ENCODE results near the gene COL7A1. TPM values are rescaled to one million over a fixed set of nuclear protein-coding genes. Genes with fewer than 3 reads are reported as not detected.

Gene COL7A1
- total and polyA plus RNA-seq, 8 donors, result 7.2 to 13.2 (median 9.4) TPM

DNA sequence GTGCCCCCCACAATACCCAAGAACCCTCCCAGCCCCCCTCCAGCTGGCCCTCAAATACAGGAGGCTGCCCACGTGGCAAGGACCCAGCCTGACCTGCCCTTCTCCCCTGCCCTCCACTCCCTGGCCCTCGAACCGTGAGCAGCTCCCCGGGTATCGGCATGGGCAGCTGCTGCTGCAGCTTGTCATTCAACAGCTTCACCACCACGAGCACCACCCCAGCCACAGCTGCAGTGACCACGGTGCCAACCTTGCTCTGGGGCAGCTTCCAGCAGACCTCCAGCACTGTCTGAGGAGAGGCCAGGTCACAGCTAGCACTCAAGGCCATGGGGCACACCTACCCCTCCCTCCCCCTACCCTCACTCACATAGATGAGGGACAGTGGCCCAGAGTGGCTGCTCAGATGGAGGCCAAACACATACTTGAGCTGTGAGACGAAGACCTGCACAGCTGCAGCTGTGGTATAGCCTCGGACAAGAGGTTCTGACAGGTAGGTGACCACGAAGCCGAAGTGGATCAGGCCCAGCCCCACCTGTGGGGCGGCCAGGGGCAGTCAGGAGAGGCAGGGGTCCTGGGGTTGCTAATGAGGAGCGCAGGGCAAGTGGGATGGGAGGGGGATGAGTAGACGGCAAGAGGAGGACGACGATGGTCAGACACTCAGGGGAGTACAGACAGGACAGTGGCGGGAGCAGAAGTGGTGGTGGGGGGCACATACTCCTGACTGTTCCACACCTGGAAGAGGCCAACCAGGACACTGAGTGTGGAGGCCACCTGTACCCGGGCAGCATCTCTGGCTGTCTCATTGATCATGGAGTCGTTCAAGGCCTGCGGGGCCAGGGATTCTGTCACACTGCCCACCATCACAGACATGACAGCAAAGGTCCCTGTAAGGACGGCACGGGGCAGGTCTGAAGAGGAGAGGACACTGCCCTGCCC, 36.7 kb upstream of the COL7A1 start:
- intact Hi-C loops (cut with DNase I), result no loop called here
- DNase-seq (peak in 1 of 4 donors; percentile 61), ATAC-seq (no peak)
- Histone ChIP-seq H3K4me1 (peaks cover 16 to 20% of the 10 kb centered on the region in 2 donors), H3K27ac (no peak overlapping the region), H3K36me3 (peaks cover 0 to 68% of the 10 kb centered on the region in 2 donors), H3K4me3 (no peak overlapping the region), H3K9me3 (no peaks in the 10 kb centered on the region), H3K27me3 (no peaks in the 10 kb centered on the region)
- TF ChIP-seq, protein P1, sequence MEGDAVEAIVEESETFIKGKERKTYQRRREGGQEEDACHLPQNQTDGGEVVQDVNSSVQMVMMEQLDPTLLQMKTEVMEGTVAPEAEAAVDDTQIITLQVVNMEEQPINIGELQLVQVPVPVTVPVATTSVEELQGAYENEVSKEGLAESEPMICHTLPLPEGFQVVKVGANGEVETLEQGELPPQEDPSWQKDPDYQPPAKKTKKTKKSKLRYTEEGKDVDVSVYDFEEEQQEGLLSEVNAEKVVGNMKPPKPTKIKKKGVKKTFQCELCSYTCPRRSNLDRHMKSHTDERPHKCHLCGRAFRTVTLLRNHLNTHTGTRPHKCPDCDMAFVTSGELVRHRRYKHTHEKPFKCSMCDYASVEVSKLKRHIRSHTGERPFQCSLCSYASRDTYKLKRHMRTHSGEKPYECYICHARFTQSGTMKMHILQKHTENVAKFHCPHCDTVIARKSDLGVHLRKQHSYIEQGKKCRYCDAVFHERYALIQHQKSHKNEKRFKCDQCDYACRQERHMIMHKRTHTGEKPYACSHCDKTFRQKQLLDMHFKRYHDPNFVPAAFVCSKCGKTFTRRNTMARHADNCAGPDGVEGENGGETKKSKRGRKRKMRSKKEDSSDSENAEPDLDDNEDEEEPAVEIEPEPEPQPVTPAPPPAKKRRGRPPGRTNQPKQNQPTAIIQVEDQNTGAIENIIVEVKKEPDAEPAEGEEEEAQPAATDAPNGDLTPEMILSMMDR (IDR thresholded peaks at IDR 0.05), result no peak

DNA sequence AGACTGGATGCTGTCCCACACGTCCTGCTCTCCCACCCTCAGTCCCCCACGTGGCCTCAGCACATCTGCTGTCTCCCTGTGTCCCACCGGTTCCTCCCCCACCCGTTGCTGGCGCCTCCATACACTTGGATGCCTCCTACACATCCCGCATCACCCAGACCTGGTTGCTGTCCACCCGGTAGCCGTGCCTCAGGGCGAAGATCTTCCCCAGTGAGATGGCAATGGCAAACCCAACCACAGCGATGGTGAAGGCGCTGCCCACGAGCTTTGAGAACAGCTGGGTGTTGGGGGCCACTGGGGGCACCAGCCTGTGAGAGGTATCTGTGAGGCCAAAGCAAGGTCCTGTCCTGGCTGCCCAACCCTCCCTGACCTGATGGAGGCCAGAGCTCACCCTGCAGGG, 35.7 kb upstream of the COL7A1 start:
- no peak overlapping the region for H3K4me3 ChIP-seq
- H3K4me1 ChIP-seq, result peaks cover 8 to 12% of the 10 kb centered on the region in 2 donors
- DNase-seq (peak in 1 of 4 donors; percentile 58), ATAC-seq (no peak)
- intact Hi-C loops (cut with DNase I), result no loop called here
- H3K27me3 ChIP-seq, result no peaks in the 10 kb centered on the region
- TF ChIP-seq, protein P1 (IDR thresholded peaks at IDR 0.05), result no peak
- no peak overlapping the region for H3K27ac ChIP-seq
- no peaks in the 10 kb centered on the region for H3K9me3 ChIP-seq
- peaks cover 0 to 77% of the 10 kb centered on the region in 2 donors for H3K36me3 ChIP-seq

DNA sequence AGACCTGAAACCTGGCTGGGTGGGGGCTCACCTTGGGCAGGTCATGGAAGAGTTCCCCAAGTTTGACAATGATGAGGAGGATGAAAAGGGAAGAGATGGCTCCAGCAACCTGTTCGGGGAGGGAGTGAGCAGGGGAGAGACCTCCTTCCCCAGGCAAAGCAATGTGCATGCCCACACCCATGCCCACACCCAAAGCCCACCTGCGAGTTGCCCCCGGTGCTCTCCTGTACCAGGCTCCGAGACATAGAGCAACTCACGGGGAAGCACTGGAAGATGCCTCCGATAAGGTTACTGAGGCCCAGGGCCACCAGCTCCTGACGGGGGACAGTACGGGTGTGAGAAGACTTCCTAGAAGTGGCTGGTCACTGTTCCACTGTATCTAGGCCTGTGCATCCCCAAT, 35.3 kb upstream of the COL7A1 start:
- Histone ChIP-seq H3K36me3 (peaks cover 0 to 82% of the 10 kb centered on the region in 2 donors), H3K27me3 (no peaks in the 10 kb centered on the region), H3K9me3 (no peaks in the 10 kb centered on the region), H3K4me1 (peaks cover 8 to 10% of the 10 kb centered on the region in 2 donors), H3K4me3 (no peak overlapping the region), H3K27ac (no peak overlapping the region)
- DNase-seq, result peak in 1 of 4 donors; percentile 41
- intact Hi-C loops (cut with DNase I), result no loop called here
- TF ChIP-seq, protein P1 (IDR thresholded peaks at IDR 0.05), result no peak
- no peak for ATAC-seq

DNA sequence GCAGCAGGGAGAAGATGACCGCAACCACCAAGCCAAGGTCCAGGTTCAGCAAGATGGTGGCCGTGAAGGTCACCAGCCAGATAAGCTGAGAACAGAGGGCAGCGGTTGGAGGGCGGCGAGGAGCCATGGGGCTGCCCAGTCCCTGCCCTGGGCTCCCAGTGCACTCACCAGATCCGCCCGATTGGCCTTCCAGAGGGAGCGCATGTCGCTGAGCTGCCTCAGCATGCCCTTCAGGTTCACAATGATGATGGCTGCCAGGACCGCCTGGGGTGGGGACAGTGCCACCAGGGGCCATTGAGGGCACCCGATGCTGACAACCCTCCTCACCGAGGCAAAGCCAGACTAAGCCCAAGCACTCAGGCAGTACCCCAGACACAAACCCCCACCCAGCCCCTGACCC, 34.8 kb upstream of the COL7A1 start:
- Histone ChIP-seq H3K4me3 (no peak overlapping the region), H3K4me1 (peaks cover 8 to 10% of the 10 kb centered on the region in 2 donors), H3K27me3 (no peaks in the 10 kb centered on the region), H3K36me3 (peaks cover 0 to 86% of the 10 kb centered on the region in 2 donors), H3K27ac (no peak overlapping the region), H3K9me3 (no peaks in the 10 kb centered on the region)
- TF ChIP-seq, protein P1 (IDR thresholded peaks at IDR 0.05), result no peak
- intact Hi-C loops (cut with DNase I), result no loop called here
- ATAC-seq, result no peak
- peak in 1 of 4 donors; percentile 49 for DNase-seq

DNA sequence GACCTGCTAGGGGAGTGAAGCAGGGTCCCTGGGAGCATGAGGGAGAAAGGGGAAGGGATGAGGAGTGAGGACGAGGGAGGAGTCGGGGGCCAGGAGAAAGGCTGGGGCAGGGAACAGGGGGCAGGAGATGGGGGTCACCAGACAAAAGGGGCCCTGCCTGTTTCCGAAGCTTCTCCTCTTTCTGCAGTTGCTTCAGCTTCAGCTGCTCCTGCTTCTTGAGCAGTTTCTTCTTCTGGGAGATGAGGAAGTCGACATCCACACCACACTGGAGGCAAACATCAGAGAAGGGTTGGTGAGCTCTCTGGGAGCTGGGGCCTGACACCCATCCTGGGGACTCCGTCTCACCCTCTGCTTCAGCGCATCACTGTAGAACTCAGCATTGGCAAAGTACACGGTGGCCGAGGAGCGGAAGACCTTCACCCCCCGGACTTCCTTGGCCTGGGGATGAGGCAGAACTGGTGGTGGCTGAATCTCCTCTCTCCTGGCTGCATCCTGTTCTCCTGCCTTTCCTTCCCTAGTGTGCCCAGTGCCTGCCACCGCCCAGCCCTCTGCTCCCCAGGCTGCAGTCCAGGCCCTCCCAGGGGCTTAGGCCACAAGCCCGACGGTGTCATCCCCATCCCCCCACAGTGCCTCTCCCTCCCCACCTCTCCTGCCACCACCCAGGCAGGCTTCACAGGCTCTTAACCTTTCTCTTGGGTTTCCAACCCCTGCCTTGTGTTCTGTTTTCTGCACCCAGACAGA, 33.3 kb upstream of the COL7A1 start:
- no peak overlapping the region for H3K27ac ChIP-seq
- peaks cover 0 to 91% of the 10 kb centered on the region in 2 donors for H3K36me3 ChIP-seq
- H3K9me3 ChIP-seq, result no peaks in the 10 kb centered on the region
- DNase-seq (peak in 1 of 4 donors; percentile 54), ATAC-seq (no peak)
- intact Hi-C loops (cut with DNase I), result no loop called here
- no peaks in the 10 kb centered on the region for H3K27me3 ChIP-seq
- TF ChIP-seq, protein P1 (IDR thresholded peaks at IDR 0.05), result no peak
- H3K4me1 ChIP-seq, result peaks cover 0 to 7% of the 10 kb centered on the region in 2 donors
- H3K4me3 ChIP-seq, result no peak overlapping the region

Data from left lung (tissue), 10 donors.